Activated T-cell treated with anti-CD3 and anti-CD28 coated beads for 1 hour (primary cell): ENCODE measurements around the gene ALCAM.

Source experiments
- DNase-seq: peaks from one replicate; pipeline ENCODE4 v3.0.0-alpha.2; 2020; ENCODE audit warnings: low read depth

ALCAM gene

GRCh38 chr3:105493305-105493892, 126.7 kb downstream of the ALCAM start:
- DNase-seq: no peak

- no peak for DNase-seq
These were observed 128.3 kb downstream of the ALCAM start for GRCh38 chr3:105495021-105495420.

- no peak for DNase-seq
These were observed 129.6 kb downstream of the ALCAM start for GRCh38 chr3:105496343-105496742.

DNA sequence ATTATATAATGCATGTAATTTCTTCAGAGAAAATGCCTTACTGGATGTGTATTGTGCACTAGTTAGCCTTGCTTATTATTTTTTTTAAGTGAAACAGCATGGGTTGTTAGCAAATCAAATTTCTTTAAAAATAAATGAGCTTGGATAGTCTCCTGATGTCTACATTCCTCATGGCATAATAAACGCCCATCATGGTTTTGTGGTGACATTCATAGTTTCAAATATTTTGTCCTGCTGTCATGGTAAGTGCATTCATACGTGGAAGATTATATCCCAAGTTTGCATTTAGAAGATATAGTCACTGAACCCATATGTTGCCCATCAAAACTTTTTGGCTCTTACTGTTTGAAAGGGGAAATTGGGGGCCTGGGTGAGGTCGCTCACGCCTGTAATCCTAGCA, 130.7 kb downstream of the ALCAM start:
- DNase-seq: no peak

DNA sequence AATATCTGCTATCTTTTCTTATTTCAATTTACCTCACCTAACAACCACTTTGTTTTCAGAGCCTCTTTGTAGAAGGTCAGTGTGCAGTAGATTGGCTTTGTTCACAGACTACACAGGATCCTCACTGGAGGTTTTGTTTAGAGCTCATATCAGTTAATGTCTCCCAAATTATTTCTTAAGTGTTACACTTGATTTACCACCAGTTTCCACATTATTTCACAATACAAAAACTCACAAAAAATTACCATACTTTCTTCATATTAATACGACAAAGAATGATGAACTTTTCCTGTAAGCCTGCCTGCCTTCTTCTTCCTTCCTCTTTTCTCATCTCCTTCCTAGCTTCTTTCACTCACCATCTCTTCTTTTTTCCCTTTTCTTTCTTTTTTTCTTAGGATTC, 133.3 kb downstream of the ALCAM start:
- DNase-seq: no peak

GRCh38 chr3:105502333-105502732, 135.6 kb downstream of the ALCAM start:
- no peak for DNase-seq

DNA sequence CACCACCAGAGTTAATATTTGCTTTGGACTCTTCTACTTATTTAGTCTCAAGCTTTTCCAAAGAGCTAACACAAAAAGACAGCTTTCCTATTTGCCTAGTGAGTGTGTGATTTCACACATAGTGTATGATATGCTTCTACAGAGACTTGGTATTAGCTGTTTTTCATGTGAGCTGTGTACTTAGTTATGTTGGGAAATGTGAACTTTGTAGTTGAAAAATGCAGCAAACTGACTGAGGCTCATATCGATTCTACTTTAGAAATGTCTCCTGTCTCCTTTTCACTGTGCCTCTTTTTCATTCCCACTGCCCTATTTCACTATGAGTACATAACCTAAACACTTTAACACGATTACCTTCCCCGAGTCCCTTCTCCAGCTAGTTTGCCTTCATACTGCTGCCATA, 136.5 kb downstream of the ALCAM start:
- DNase-seq: no peak

DNA sequence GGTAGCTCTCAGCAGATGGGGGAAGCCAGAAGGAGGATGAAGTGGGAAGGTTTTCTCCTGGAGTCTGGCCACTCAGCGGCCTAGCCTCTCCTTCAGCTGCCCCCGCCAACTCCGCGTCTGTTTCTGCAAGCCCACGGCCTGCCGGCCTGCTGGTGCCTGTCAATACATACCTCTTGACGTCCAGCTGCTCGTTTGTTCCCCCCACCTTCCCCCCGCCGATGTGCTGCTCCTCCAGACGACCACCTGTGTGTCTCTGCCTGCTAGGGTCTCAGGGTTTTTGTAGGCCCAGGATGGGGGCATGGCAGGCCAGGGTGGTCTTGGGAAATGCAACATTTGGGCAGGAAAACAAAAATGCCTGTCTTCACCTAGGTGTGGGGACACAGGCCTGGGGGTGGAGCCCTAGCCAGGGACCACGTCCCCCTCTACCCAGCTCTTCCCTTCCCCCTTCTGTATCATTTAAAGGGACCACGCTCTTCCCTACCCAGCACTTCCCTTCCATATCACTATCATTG, 137.8 kb downstream of the ALCAM start:
- no peak for DNase-seq

- no peak for DNase-seq
These were observed 138.5 kb downstream of the ALCAM start for GRCh38 chr3:105505170-105505569.

DNA sequence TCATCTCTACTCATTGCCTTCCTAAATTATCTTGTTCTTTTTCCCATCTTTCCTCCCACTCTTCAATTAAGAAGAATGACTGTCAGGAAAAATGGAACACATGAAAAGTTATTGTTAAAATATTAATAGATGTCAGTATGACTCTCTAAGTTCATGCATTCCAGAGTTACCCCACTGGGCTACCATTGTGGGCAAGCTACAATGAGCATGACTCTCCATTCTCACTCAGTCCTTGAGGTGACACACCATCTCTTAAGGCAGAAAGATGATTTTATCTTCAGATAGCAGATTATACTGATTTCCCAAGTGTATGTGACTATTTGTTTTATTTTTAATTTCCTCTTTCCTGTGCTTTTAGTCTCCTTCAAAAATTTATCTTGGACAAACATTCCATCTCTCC, 144.3 kb downstream of the ALCAM start:
- no peak for DNase-seq

- no peak for DNase-seq
These were observed 145.4 kb downstream of the ALCAM start for GRCh38 chr3:105512061-105512460.

- DNase-seq: no peak
These were observed 146.3 kb downstream of the ALCAM start for GRCh38 chr3:105513042-105513441.

GRCh38 chr3:105513886-105514285, 147.2 kb downstream of the ALCAM start:
- DNase-seq: no peak

DNA sequence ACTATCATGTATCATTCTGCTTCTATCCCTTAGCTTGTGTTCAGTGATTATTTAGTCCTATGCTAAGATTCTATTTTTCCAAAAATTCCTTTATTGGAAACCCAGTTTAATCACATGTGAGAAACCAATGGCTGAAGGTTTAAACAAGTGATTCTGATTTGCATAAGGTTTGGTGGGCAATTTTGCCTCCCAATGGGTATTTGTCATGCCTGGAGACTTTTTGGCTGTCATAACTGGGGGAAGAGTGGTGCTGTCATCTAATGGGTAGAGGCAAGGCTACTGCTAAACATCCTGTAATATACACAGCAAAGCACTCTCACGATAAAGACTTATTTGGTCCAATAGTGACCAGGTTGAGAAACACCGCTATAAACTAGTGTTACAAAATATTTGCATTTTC, 148.7 kb downstream of the ALCAM start:
- no peak for DNase-seq

DNA sequence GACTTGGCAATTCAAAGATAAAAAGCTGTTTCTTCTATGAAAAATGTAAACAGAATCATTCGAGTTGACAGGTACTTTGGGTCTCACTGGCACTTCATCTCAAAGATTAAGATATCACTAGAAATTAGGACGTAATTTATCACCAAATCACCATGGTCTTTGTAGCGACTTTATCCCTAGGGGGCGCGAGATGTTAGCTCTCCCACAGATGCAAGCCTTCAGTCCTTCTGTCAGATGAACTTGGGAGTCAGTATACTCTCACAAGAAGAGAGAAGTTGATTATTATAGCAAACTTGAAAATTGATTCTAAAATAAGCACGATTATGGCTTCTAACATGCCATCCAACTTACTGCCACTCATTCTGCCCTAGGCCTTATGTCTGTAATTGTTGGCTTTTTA, 150.3 kb downstream of the ALCAM start:
- no peak for DNase-seq

DNA sequence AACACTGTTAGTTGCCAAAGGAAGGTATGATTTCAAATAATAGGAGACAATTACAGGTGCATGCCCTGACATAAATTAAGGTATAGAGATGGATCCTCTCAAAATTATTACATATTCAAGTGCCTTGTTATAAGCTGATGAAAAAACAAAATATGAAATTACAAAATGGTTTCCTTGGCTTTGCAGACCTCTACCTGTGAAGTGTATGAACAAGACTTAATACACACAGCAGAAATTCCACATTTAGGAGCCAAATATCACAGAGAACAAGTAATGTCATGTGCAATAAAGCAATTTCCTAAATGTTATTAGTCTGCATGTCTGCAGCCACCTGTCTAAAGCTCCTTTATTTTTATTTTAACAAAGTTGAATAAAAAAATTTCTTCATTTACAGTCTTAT, 151.5 kb downstream of the ALCAM start:
- no peak for DNase-seq

- DNase-seq: no peak
These were observed 152.2 kb downstream of the ALCAM start for GRCh38 chr3:105518806-105519418.

DNA sequence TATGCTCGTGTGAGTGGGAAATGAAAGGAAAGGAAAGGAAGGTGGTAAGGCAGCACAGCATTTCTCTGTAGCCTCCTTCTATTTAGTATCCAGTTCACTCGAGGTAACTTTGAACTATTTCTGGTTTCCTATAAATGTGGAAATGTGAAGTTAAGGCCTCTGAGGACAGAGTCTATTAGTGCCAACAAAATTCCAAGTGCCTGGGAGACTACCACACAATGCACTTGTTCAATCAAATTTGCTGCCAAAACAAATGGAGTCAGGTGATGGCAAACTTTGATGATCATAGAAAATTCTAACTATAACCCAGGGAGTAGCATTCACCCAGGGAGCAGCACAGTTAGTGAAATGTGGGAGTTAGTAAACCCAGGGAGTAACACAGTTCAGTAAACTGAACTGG, 155.1 kb downstream of the ALCAM start:
- DNase-seq: no peak

DNA sequence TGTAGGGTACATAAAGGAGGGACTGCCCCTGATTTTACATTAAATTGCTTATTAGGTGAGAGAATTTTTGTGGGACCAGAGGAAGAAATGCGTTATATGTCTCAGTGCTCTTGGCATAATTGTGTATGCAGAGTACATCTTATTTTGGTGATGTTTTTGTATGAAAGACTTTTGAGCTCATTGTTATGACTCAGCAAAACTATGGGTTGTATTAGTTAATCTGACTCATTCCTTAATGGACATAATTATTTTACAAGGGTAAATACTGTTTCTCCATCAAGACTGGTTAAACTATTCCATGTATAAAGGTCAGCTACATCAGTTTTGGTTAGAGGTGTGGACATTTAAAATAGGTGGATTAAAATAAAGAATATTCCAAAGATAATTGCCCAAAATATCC, 156.8 kb downstream of the ALCAM start:
- no peak for DNase-seq

DNA sequence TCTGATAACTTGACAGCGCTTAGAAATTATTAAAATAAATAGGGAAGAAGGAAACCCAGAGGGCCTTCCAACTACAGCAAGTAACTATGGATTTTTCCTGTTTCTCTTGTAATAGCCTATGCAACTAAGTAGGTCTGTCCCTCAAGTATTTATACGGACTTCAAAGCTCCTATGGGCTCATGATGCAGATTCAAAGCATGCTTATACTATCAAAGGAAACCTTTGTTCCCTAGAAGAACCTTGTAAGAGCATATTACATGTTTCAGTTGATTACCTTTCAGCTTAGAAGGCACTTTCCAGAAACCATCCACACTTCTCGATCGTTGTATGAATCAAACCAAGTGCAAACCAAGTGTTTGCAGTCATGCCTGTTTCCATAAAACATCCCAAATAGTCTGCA, 158.8 kb downstream of the ALCAM start:
- no peak for DNase-seq

- no peak for DNase-seq
These were observed 159.8 kb downstream of the ALCAM start for GRCh38 chr3:105526360-105527111.

GRCh38 chr3:105527535-105527934, 160.8 kb downstream of the ALCAM start:
- no peak for DNase-seq

GRCh38 chr3:105527949-105528348, 161.2 kb downstream of the ALCAM start:
- DNase-seq: no peak
